Endodermal cell (in vitro differentiated cells): ENCODE data around the gene BARHL1. TPM values are rescaled to one million over a fixed set of nuclear protein-coding genes. Genes with fewer than 3 reads are reported as not detected.

Experiments used
- DNase-seq: peaks from one replicate; pipeline ENCODE4 v3.0.0-alpha.2; 2017
- H3K27ac ChIP-seq: 2 replicates; pipeline ENCODE4 v1.5.1; 2013; ENCODE audit warnings: mild to moderate bottlenecking, low read depth, low read length, moderate library complexity
- H3K27me3 ChIP-seq: 2 replicates; pipeline ENCODE4 v1.6.1; 2013; ENCODE audit warnings: mild to moderate bottlenecking, low read length, moderate library complexity; ENCODE audit not compliant: insufficient read depth, control insufficient read depth, poor library complexity, severe bottlenecking
- H3K36me3 ChIP-seq: 2 replicates; pipeline ENCODE4 v1.7.0; 2013; ENCODE audit warnings: mild to moderate bottlenecking, low read length, moderate library complexity; ENCODE audit not compliant: control insufficient read depth, insufficient read depth
- H3K4me1 ChIP-seq: one replicate; pipeline ENCODE4 v1.7.0; 2013; ENCODE audit warnings: low read length; ENCODE audit not compliant: control insufficient read depth, insufficient read depth
- H3K4me3 ChIP-seq: 2 replicates; pipeline ENCODE4 v1.5.1; 2013; ENCODE audit warnings: mild to moderate bottlenecking, low read length, moderate library complexity
- H3K9ac ChIP-seq: 2 replicates; pipeline ENCODE4 v1.6.1; 2013; ENCODE audit warnings: mild to moderate bottlenecking, low read length, moderate library complexity; ENCODE audit not compliant: poor library complexity, severe bottlenecking; ENCODE audit errors: extremely low read depth
- H3K9me3 ChIP-seq: 2 replicates; pipeline ENCODE4 v1.6.1; 2013; ENCODE audit warnings: mild to moderate bottlenecking, low read length, moderate library complexity; ENCODE audit not compliant: control insufficient read depth
- H3K27ac Mint-ChIP-seq: 2 replicates; pipeline ENCODE4 v1.8.0; 2020; ENCODE audit warnings: mixed read lengths
- H3K27me3 Mint-ChIP-seq: 2 replicates; pipeline ENCODE4 v1.8.0; 2021; ENCODE audit warnings: mild to moderate bottlenecking, mixed read lengths; ENCODE audit not compliant: insufficient read depth
- H3K36me3 Mint-ChIP-seq: 2 replicates; pipeline ENCODE4 v1.8.0; 2020; ENCODE audit warnings: low read depth, mixed read lengths
- H3K4me1 Mint-ChIP-seq: 2 replicates; pipeline ENCODE4 v1.8.0; 2020; ENCODE audit warnings: mixed read lengths
- H3K4me3 Mint-ChIP-seq: 2 replicates; pipeline ENCODE4 v1.8.0; 2020; ENCODE audit warnings: mild to moderate bottlenecking, moderate library complexity, mixed read lengths
- H3K9me3 Mint-ChIP-seq: 2 replicates; pipeline ENCODE4 v1.8.0; 2020; ENCODE audit warnings: mild to moderate bottlenecking, mixed read lengths
- CTCF ChIP-seq: fragments of 200-600 bp; sonication (generic); conservative IDR thresholded peaks from 2 replicates; pipeline ENCODE4 v1.5.0; 2021; ENCODE audit warnings: antibody characterized with exemption, mild to moderate bottlenecking
- WGBS, 2 experiments: methylation state at CpG; one replicate each; pipeline versions ENCODE4 v1.1.5 to v1.1.7; 2013; ENCODE audit warnings: missing lambda C conversion rate in 2 of 2, mixed read lengths in 1 of 2; ENCODE audit not compliant: insufficient coverage in 1 of 2, insufficient read length in 1 of 2; 5-methylcytosine and 5-hydroxymethylcytosine counted together
- total RNA-seq, 2 donors: library from RNA; stranded (reverse); fragmentation: NEBNext Ultra II Directional in 1 of 2; extraction: Animal tissue kit (Norgen Biotek cat#: 25700) in 1 of 2; gene quantifications; 2 replicates in 1 of 2; 3 replicates in 1 of 2; pipeline ENCODE4 v1.2.1, GENCODE V29; 2021

The BARHL1 gene
- total RNA-seq, 2 donors from 2014 or later, result not detected

GRCh38 chr9:132541051-132541450 lies 41.4 kb upstream of the BARHL1 start:
- TF ChIP-seq CTCF, result no peak
- Mint-ChIP-seq H3K27ac (no peak overlapping the region), H3K4me3 (no peak overlapping the region)

GRCh38 chr9:132541870-132542830 lies 40.3 kb upstream of the BARHL1 start:
- peaks cover 7% of the 10 kb centered on the region for H3K27me3 Mint-ChIP-seq
- H3K4me3 ChIP-seq, result no peak overlapping the region
- no peak overlapping the region for H3K27ac ChIP-seq
- no peaks in the 10 kb centered on the region for H3K27me3 ChIP-seq
- TF ChIP-seq CTCF, result no peak
- H3K9me3 Mint-ChIP-seq, result no peaks in the 10 kb centered on the region
- no peaks in the 10 kb centered on the region for H3K36me3 ChIP-seq
- no peak overlapping the region for H3K4me3 Mint-ChIP-seq
- peaks cover 7% of the 10 kb centered on the region for H3K4me1 Mint-ChIP-seq
- H3K9me3 ChIP-seq, result no peaks in the 10 kb centered on the region
- no peak for DNase-seq
- H3K4me1 ChIP-seq, result no peaks in the 10 kb centered on the region
- no peak overlapping the region for H3K9ac ChIP-seq
- no peak overlapping the region for H3K27ac Mint-ChIP-seq
- H3K36me3 Mint-ChIP-seq, result no peaks in the 10 kb centered on the region
- WGBS, 2 experiments, result 89 to 92% methylated on average over 18 to 19 of the region's 19 CpGs

More at GRCh38 chr9:132541051-132541450, 41.4 kb upstream of the BARHL1 start:
- Histone ChIP-seq H3K27me3 (no peaks in the 10 kb centered on the region), H3K27ac (no peak overlapping the region), H3K9me3 (peaks cover 3% of the 10 kb centered on the region), H3K36me3 (no peaks in the 10 kb centered on the region), H3K4me3 (no peak overlapping the region), H3K4me1 (no peaks in the 10 kb centered on the region), H3K9ac (no peak overlapping the region)
- Mint-ChIP-seq H3K4me1 (peaks cover 5% of the 10 kb centered on the region), H3K36me3 (no peaks in the 10 kb centered on the region), H3K27me3 (peaks cover 10% of the 10 kb centered on the region), H3K9me3 (peaks cover 9% of the 10 kb centered on the region)
- 90 to 93% methylated on average over 6 to 8 of the region's 8 CpGs for WGBS, 2 experiments
- no peak for DNase-seq

- Mint-ChIP-seq H3K9me3 (no peaks in the 10 kb centered on the region), H3K4me1 (peaks cover 7% of the 10 kb centered on the region), H3K27me3 (peaks cover 6% of the 10 kb centered on the region), H3K27ac (no peak overlapping the region), H3K4me3 (no peak overlapping the region), H3K36me3 (no peaks in the 10 kb centered on the region)
- 89 to 96% methylated on average over 3 to 4 of the region's 4 CpGs for WGBS, 2 experiments
- no peak for DNase-seq
- no peaks in the 10 kb centered on the region for H3K4me1 ChIP-seq
- no peak overlapping the region for H3K9ac ChIP-seq
- no peaks in the 10 kb centered on the region for H3K36me3 ChIP-seq
- TF ChIP-seq CTCF, result no peak
- no peak overlapping the region for H3K4me3 ChIP-seq
- H3K27ac ChIP-seq, result no peak overlapping the region
- H3K9me3 ChIP-seq, result no peaks in the 10 kb centered on the region
- H3K27me3 ChIP-seq, result no peaks in the 10 kb centered on the region
Measured at GRCh38 chr9:132543251-132543650, 39.2 kb upstream of the BARHL1 start.
